Muscle of arm (tissue), 12 donors: ENCODE results near the gene FBXO27. TPM values are rescaled to one million over a fixed set of nuclear protein-coding genes. Genes with fewer than 3 reads are reported as not detected.
A peak's percentile ranks its signal among the peaks of the same experiment; 100 is the strongest.
"Not testable (repeated sequence)": the region's sequence is repeated elsewhere in the genome, so short reads cannot be mapped to it uniquely, and the experiment has no call there.

Experiments used
- DNase-seq: peaks from one replicate; pipeline ENCODE4 v3.0.0-alpha.2; 2013
- polyA plus RNA-seq, 12 donors: library from polyadenylated mRNA; unstranded; fragments of 120-200 nt; gene quantifications; one replicate each; pipeline ENCODE4 v1.2.1, GENCODE V29; 2013; ENCODE audit not compliant: insufficient read length in 12 of 12

Gene FBXO27
- polyA plus RNA-seq, 12 donors, result 0.89 to 10.3 (median 2.5) TPM; not detected in 1

DNA sequence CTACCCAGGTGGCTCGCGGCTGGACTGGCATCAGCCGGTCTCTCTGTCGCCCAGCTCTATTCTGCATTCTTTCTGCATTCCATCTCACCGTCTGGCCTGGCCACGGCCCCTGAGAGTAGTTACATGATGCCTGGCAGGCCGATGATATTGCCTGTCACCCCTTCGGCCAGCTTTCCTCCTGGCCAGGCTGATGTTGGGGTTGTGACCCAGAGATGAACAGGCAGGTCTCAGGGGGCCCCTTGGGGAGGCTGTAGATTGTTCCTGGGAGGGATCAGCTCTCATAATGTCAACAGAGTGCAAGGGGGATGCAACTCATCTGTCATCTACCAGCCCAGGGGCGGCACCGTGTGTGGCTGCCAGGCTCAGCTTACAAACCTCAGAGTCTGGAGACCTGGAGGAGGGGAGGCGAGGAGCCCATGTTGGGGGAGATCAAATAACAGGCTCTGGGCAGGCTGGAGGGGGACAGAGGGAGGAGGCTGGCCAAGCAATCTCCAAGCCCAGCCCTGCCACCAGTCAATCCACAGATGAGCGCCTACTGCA, 43.2 kb downstream of the FBXO27 start:
- peak; percentile 12 for DNase-seq

DNA sequence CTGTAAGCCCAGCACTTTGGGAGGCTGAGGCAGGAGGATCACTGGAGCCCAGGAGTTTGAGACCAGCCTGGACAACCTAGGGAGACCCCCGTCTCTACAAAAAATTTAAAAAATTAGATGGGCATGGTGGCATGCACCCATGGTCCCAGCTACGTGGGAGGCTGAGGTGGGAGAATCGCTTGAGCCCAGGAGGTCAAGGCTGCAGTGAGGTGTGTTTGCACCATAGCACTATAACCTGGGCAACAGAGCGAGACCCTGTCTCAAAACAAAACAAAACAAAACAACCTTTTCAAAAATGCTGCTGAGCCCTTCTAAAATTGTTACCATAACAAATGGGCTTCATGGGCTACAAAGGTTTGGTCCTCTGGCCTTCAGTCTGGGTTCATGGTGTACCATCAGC, 43.7 kb downstream of the FBXO27 start:
- DNase-seq, result not testable (repeated sequence)

DNA sequence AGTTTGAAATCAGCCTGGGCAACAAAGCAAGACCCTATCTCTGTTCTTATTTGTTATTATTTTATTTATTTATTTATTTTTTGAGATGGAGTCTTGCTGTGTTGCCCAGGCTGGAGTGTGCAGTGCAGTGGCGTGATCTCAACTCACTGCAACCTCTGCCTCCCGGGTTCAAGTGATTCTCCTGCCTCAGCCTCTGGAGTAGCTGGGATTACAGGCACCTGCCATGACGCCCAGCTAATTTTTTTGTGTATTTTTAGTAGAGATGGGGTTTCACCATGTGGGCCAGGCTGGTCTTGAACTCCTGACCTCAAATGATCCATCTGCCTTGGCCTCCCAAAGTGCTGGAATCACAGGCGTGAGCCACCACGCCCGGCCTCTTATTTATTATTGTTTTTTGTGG, 44.6 kb downstream of the FBXO27 start:
- DNase-seq, result not testable (repeated sequence)

DNA sequence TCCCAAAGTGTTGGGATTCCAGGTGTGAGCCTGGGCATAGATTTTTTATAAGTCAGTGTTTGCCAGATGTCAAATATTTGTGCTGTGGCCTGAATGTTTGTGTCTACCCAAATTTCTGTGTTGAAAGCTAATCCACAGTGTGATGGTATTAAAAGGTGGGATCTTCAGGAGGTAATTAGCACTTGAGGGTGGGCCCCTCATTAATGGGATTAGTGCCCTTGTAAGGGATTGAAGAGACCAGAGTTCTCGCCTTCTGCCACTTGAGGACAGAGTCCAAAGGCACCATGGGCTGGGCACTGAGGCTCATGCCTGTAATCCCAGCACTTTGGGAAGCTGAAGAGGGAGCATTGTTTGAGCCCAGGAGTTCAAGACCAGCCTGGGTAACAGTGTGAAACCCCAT, 47.1 kb downstream of the FBXO27 start:
- DNase-seq, result no peak

DNA sequence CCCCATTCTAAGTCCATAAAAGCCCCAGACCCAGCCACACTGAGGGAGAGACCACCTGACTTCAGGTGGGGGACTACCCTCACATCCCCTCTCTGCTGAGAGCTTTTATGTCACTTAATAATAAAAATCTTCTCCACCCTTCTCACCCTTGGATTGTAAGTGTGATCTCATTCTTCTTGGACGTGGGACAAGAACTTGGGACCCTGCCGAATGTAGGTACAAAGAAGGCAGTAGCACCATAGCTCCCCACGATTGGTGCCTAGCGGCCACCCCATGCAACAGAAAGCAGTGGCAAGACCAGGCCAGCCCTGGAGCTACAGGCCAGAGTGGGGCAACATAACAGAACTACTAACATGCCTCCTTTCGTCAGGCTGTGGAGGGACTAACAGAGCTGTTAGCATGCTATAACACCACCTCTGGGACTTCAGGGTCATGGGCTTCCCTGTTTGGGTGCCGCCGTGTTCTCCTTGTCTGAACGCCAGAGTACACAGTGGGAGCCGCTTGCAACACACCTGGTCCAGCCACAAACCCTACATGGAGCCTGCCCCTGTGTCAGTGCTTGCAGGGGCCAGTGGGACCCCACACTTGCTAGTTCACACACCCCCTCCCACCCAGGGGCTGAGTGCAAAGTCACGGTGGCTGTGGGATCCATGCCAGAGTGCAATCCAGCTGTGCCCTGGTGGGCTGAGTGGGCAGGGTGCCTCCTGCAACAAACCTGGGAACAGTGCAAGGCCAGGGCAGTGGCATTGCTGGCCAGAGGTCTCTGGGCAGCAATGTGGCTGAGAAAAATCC, 51.6 kb downstream of the FBXO27 start:
- DNase-seq, result no peak

DNA sequence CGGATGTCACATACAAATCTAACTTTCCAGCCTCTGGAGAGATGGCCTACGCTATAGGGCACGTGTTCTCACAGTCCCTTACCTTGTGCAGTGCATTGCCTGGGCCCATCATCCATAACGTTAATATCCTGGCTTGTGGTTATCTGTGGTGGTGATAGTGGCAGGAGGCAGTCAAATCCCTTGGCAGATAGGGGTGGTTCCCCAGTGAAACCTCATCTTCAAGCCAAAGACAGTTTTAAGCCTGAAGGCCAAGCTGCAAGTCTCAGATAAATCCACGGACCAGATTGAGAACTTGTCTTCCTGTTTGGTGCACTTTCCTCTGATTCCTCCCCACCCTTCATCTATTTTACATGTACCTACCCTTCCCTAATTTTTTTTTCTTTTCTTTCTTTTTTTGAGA, 52.5 kb downstream of the FBXO27 start:
- no peak for DNase-seq

DNA sequence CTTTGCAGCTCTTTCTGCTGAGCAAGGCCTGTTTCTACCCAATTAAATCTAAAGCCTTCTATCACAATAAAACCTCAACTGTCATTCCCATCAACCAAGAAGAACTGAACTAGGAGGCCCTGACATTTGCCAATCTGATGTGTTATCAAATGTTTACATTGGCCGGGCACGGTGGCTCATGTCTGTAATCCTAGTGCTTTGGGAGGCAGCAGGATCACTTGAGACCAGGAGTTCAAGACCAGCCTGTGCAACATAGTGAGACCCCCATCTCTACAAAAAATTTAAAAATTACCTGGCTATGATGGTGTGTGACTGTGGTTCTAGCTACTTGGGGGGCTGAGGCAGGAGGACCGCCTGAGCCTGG, 54.0 kb downstream of the FBXO27 start:
- no peak for DNase-seq

DNA sequence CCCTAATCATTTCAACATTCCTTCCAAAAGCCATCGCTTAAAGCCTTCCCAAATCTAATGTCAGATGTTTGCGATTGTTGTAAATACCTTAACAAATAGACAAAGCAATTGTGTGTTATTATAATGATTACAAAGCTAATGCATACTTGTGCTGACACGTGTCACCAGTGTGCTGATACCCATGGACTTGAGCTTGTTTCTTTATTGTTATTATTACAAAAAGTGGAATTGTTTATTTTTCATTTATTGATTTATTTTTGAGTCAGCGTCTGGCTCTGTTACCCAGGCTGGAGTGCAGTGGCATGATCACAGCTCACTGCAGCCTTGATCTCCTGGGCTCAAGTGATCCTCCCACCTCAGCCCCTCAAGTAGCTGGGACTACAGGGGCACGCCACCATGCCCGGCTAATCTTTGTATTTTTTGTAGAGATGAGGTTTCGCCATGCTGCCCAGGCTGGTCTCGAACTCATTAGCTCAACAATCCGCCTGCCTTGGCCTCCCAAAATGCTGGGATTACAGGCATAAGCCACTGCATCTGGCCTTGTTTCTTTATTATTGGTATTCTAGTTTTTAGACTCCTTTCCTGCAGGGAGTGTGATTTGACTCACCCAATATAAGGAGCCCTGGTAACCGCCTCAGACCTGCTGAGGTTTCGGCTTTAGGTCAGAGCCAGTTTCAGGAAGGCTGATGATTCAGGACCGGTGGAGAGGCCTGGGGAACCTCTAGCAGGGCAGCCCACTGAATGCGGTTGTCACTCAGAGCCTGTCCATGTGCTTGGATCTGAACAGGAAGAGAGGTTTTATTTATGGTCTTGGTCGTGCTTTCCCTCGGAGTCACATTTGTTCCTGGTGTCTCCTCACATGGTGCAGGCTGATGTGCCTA, 54.7 kb downstream of the FBXO27 start:
- DNase-seq, result no peak

DNA sequence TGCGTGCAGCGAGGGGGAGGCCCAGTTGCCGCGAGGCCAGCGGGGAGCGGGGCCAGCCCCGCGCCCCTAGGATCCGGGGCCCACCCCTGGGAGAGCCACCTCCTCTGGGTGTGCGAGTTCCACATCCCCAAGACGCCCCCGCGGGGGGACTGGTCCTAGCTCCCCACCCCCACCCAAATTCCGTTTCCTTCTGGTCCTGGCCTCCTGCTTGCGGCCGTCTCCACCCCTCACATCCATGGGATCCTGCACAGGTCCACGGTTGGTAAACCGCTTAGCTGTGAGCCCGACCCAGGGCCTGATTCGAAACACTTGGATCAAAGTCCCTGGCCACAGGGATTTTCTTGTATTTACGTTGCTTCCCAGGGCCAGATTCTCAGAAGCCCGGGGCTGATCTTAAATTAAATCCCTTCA, 56.5 kb downstream of the FBXO27 start:
- peak; percentile 68 for DNase-seq

DNA sequence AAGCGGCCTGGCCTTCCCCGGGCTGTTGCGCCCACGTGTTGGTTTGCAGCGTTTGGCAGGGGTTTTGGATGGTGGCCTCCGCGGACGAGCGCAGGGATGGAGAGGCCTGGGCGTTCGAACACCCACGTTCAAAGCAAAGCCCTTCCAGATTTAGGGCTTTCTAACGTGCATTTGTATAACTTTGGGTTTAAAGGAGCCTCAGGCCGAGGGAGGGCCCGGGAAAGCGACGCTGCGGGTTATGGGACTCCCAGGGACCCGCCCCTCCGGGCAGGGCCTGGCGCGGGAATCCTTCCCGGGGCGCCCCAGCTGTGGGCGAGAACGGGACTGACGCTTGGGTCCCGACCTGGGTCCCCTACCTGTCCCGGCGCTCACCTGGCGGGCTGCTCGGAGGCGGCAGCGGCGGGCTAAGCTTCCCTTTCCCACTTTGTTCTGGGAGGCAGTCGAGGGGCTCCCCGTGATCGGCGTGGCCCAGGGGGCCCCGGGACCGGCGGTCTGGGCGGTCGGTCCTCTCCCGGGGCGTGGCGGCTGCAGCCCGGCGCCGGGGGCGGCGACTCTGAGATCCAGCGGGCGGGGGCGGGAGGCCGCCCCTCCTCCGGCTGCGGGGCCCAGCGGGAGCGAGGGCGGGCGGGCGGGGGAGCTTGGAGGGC, 57.0 kb downstream of the FBXO27 start, which contains the start of gene FBXO17:
Gene FBXO17, minus strand, starts transcription at position 529 of the 647 bp plus-strand sequence. CDS start 25,423 bp downstream, outside the sequence.
- peak; percentile 69 for DNase-seq

DNA sequence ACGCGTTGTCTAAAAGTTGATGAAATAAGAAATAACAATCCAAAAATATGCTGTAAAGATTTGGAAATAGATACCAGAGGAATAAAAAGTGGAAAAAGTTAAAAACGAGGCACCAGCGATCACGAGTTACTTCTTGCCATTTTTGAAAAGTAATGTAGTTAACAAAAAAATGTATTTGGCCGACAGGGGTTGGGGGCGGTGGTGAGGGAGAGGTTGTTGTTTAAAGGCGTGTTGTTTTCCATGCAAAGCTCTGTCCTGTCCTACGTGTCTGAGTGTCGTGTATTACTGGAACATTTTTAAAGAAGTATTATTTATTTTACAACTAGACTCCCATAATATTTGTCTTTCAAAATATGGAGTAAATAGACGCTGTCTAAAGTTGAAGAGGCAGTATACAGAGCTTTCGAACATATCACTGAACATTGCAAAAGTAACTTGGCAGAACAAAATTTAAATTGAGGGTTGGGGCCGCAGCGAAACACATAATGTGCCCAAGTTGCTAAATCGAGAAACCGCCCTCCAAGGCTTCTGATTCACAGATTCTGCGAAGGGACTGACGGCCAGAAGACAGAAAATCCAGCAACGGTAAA, 57.6 kb downstream of the FBXO27 start:
- peak; percentile 42 for DNase-seq

Other genes starting within 250 kb of the FBXO27 start
- 100 to 1,000 TPM in 1 of 12 donors, 10 to 100 TPM in 2, 1 to 10 TPM in 2, under 1 TPM in 1, not detected in 6; 0.93 to 126 (median 7.2) TPM for gene LGALS7B, start 243.3 kb downstream of the FBXO27 start, polyA plus RNA-seq
- gene LGALS4, start 219.6 kb downstream of the FBXO27 start, polyA plus RNA-seq, result 100 to 1,000 TPM in 1 of 12 donors, 1 to 10 TPM in 4, under 1 TPM in 6, not detected in 1; 0.50 to 236 (median 0.88) TPM
- gene ECH1, start 200.8 kb downstream of the FBXO27 start, polyA plus RNA-seq, result 100 to 1,000 TPM in 7 of 12 donors, 10 to 100 TPM in 4, not detected in 1; 86.5 to 129 (median 102) TPM
- over 10,000 TPM in 1 of 12 donors, 100 to 1,000 TPM in 11; 251 to 16,091 (median 284) TPM for gene HNRNPL, start 182.6 kb downstream of the FBXO27 start, polyA plus RNA-seq
- 10 to 100 TPM in 3 of 12 donors, 1 to 10 TPM in 8, not detected in 1; 6.4 to 17.9 (median 9.0) TPM for gene RINL, start 154.3 kb downstream of the FBXO27 start, polyA plus RNA-seq
- gene SIRT2, start 132.9 kb downstream of the FBXO27 start, polyA plus RNA-seq, result 100 to 1,000 TPM in 7 of 12 donors, 10 to 100 TPM in 4, not detected in 1; 74.8 to 135 (median 104) TPM
- gene NFKBIB, start 132.6 kb downstream of the FBXO27 start, polyA plus RNA-seq, result 10 to 100 TPM in 3 of 12 donors, 1 to 10 TPM in 8, not detected in 1; 5.8 to 19.6 (median 7.2) TPM
- gene CCER2, start 120.4 kb downstream of the FBXO27 start, polyA plus RNA-seq, result 10 to 100 TPM in 1 of 12 donors, 1 to 10 TPM in 10, not detected in 1; 2.7 to 14.5 (median 4.5) TPM
- 10 to 100 TPM in 11 of 12 donors, not detected in 1; 16.9 to 42.8 (median 26.5) TPM for gene SARS2, start 101.8 kb downstream of the FBXO27 start, polyA plus RNA-seq
- 10 to 100 TPM in 11 of 12 donors, not detected in 1; 13.6 to 26.5 (median 14.8) TPM for gene MRPS12, start 101.6 kb downstream of the FBXO27 start, polyA plus RNA-seq
- gene FBXO17, start 56.8 kb downstream of the FBXO27 start, polyA plus RNA-seq, result 10 to 100 TPM in 11 of 12 donors, not detected in 1; 22.6 to 33.6 (median 28.0) TPM
- under 1 TPM in 9 of 12 donors, not detected in 3; 0.07 to 0.30 (median 0.13) TPM for gene ACP7, start 51.8 kb upstream of the FBXO27 start, polyA plus RNA-seq
- gene PAK4, start 93.2 kb upstream of the FBXO27 start, polyA plus RNA-seq, result 10 to 100 TPM in 11 of 12 donors, not detected in 1; 11.9 to 33.1 (median 16.0) TPM
- gene NCCRP1, start 164.4 kb upstream of the FBXO27 start, polyA plus RNA-seq, result 1 to 10 TPM in 2 of 12 donors, under 1 TPM in 6, not detected in 4; 0.10 to 1.5 (median 0.17) TPM
- not detected for gene SYCN, start 171.7 kb upstream of the FBXO27 start, polyA plus RNA-seq
- not detected for gene IFNL3, start 212.5 kb upstream of the FBXO27 start, polyA plus RNA-seq
- under 1 TPM in 2 of 12 donors, not detected in 10; 0.12 to 0.17 TPM for gene IFNL4, start 216.3 kb upstream of the FBXO27 start, polyA plus RNA-seq
- not detected for gene IFNL2, start 235.8 kb upstream of the FBXO27 start, polyA plus RNA-seq